Omental fat pad (tissue), 4 donors: Measurements from ENCODE around the gene SPATA24. TPM values are rescaled to one million over a fixed set of nuclear protein-coding genes. Genes with fewer than 3 reads are reported as not detected.

Experiments used
- ATAC-seq: fragments of 150-250 bp; one replicate; pipeline ENCODE4 v1.9.1; 2016; ENCODE audit warnings: mild to moderate bottlenecking, moderate library complexity; ENCODE audit not compliant: low FRiP score
- DNase-seq: peaks from one replicate; pipeline ENCODE4 v3.0.0-alpha.2; 2019; ENCODE audit warnings: low spot score
- total RNA-seq, 4 donors: library from RNA; depleted of rRNA; stranded (reverse); fragments of >200 nt; gene quantifications; one replicate each; pipeline ENCODE4 v1.1.0, GENCODE V29; 2016
- TF ChIP-seq, protein P1 (sequence below), 3 donors: fragments of 450-650 bp; IDR thresholded peaks; one replicate each; pipeline ENCODE4 v1.5.1; 2016 to 2017; ENCODE audit warnings: antibody characterized with exemption in 3 of 3, mild to moderate bottlenecking in 3 of 3, moderate library complexity in 2 of 3

SPATA24 gene
- total RNA-seq, 4 donors from 2014 or later = 1.8 to 3.3 (median 2.0) TPM

DNA sequence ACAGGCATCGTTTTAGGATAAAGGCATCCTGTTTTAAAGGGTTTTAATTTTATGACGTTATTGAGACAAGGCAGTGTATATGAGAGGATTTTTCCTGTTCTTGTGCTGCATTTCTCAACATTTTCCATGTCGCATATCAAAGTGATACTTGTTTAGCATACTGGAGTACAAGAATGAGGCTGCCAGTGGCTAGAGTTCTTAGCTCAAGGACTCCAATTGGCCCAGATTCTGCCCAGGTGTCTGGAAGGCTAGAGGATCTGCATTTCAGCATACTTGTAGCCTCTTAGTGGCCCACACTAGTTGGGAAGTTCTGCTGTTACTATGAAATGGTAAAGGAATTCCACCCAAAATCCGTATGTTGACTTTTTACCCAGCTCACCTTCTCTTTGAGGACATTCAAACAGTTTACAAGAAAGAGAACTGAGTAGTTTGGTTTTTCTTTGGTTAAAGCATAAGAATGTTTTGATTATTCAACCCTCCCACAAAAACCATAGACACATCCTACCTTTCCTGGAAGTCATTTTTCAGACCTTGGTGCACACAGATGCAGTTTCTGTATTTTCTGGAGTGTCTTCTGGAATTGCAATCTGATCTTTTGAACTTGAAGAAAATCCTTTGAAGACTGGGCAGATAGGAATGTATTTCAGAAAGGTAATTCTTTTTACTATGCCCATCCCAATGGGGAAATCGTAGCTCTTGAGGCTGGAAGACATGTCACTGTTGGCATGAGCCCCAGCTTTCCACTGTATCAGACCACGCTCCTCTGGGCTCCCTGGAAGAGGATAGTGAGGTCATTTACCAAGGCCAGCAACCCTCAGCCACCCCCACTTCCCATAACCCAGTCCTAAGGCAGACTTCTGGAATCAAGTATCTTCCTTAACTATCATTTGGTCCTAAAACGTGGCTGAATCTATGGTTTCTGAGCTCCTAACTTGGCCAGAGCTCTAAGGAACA is 32.1 kb downstream of the SPATA24 start:
- ATAC-seq (no peak), DNase-seq (no peak)

GRCh38 chr5:139369181-139369580 is 34.7 kb downstream of the SPATA24 start:
- no peak for DNase-seq
- ATAC-seq = no peak
- TF ChIP-seq, protein P1, sequence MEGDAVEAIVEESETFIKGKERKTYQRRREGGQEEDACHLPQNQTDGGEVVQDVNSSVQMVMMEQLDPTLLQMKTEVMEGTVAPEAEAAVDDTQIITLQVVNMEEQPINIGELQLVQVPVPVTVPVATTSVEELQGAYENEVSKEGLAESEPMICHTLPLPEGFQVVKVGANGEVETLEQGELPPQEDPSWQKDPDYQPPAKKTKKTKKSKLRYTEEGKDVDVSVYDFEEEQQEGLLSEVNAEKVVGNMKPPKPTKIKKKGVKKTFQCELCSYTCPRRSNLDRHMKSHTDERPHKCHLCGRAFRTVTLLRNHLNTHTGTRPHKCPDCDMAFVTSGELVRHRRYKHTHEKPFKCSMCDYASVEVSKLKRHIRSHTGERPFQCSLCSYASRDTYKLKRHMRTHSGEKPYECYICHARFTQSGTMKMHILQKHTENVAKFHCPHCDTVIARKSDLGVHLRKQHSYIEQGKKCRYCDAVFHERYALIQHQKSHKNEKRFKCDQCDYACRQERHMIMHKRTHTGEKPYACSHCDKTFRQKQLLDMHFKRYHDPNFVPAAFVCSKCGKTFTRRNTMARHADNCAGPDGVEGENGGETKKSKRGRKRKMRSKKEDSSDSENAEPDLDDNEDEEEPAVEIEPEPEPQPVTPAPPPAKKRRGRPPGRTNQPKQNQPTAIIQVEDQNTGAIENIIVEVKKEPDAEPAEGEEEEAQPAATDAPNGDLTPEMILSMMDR (IDR thresholded peaks at IDR 0.05) = no peak

More for the DNA sequence above, 32.1 kb downstream of the SPATA24 start:
- TF ChIP-seq, protein P1 (IDR thresholded peaks at IDR 0.05) = no peak

DNA sequence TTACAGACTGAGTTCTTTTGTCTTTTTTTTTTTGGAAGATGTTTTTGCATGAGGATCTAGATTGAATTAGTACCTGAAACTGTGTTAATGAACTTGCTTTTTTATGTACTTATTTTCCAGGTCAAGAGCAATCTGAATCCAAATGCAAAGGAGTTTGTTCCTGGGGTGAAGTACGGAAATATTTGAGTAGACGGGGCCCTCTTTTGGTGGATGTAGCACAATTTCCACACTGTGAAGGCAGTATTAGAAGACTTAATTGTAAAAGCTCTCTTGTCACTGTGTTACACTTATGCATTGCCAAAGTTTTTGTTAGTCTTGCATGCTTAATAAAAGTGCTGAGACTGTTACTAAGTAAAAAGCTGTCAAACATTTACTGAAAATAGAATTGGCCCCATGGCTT is 35.3 kb downstream of the SPATA24 start:
- DNase-seq (no peak), ATAC-seq (no peak)
- TF ChIP-seq, protein P1 (IDR thresholded peaks at IDR 0.05) = no peak

- DNase-seq (no peak), ATAC-seq (no peak)
- TF ChIP-seq, protein P1 (IDR thresholded peaks at IDR 0.05) = no peak
Measured at GRCh38 chr5:139364466-139364865, 39.4 kb downstream of the SPATA24 start.

GRCh38 chr5:139363937-139364336 is 40.0 kb downstream of the SPATA24 start:
- TF ChIP-seq, protein P1 (IDR thresholded peaks at IDR 0.05) = no peak
- ATAC-seq = no peak
- DNase-seq = no peak

- no peak for DNase-seq
- no peak for ATAC-seq
- TF ChIP-seq, protein P1 (IDR thresholded peaks at IDR 0.05) = no peak
Measured at GRCh38 chr5:139361835-139362429, 42.0 kb downstream of the SPATA24 start.
